Activated CD4-positive, alpha-beta T cell treated with anti-CD3 and anti-CD28 coated beads, Interleukin-2, amount 10 ng/mL, durations not matched to agents 24 days and 14 days (primary cell): ENCODE measurements around the gene ARHGAP24. TPM values are rescaled to one million over a fixed set of nuclear protein-coding genes. Genes with fewer than 3 reads are reported as not detected.
"Not testable (repeated sequence)": the region's sequence is repeated elsewhere in the genome, so short reads cannot be mapped to it uniquely, and the experiment has no call there.

Experiments used
- DNase-seq: peaks from one replicate; pipeline ENCODE4 v3.0.0; 2022
- H3K27ac Mint-ChIP-seq: one replicate; pipeline ENCODE4 v1.8.0; 2022; ENCODE audit warnings: mild to moderate bottlenecking, mixed read lengths
- H3K27me3 Mint-ChIP-seq: one replicate; pipeline ENCODE4 v1.8.0; 2022; ENCODE audit warnings: mixed read lengths
- H3K36me3 Mint-ChIP-seq: one replicate; pipeline ENCODE4 v1.8.0; 2022; ENCODE audit warnings: low read depth, mild to moderate bottlenecking, mixed read lengths
- H3K4me1 Mint-ChIP-seq: one replicate; pipeline ENCODE4 v1.8.0; 2021; ENCODE audit warnings: mixed read lengths
- H3K4me3 Mint-ChIP-seq: one replicate; pipeline ENCODE4 v1.8.0; 2022; ENCODE audit warnings: mild to moderate bottlenecking, moderate library complexity, mixed read lengths
- H3K9me3 Mint-ChIP-seq: one replicate; pipeline ENCODE4 v1.8.0; 2021; ENCODE audit warnings: mixed read lengths
- intact Hi-C: fragments of 100-400 bp; cut with micrococcal nuclease; formaldehyde crosslinking; loops from one replicate; pipeline ENCODE4 v1.15.1; 2023
- total RNA-seq: library from RNA; stranded (reverse); gene quantifications from 2 replicates; pipeline ENCODE4 v1.2.3, GENCODE V29; 2022

Gene ARHGAP24
- total RNA-seq, 1 donor from 2014 or later: not detected

DNA sequence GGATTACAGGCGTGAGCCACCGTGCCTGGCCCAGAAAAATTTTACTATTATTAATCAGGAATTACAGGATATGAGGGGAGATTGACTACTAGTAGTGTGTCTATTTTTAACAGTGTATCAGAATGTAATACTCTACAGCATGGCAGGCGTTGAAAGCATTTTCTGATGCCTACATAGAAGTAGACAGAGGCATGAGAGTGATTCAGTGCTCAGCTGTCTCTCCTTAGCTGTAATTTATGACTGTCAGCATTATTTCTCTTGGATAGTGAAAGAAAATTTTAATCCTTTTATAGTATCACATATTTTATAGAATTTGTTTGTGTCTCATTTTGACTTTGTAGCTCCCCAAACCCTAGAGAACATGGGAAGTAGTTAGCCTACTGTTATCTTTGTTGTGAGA, 20.7 kb downstream of the ARHGAP24 start:
- Mint-ChIP-seq H3K9me3 (no peaks in the 10 kb centered on the region), H3K27me3 (no peaks in the 10 kb centered on the region), H3K4me1 (no peaks in the 10 kb centered on the region), H3K27ac (no peak overlapping the region), H3K4me3 (no peak overlapping the region), H3K36me3 (no peaks in the 10 kb centered on the region)
- intact Hi-C loops: no loop called here
- no peak for DNase-seq

DNA sequence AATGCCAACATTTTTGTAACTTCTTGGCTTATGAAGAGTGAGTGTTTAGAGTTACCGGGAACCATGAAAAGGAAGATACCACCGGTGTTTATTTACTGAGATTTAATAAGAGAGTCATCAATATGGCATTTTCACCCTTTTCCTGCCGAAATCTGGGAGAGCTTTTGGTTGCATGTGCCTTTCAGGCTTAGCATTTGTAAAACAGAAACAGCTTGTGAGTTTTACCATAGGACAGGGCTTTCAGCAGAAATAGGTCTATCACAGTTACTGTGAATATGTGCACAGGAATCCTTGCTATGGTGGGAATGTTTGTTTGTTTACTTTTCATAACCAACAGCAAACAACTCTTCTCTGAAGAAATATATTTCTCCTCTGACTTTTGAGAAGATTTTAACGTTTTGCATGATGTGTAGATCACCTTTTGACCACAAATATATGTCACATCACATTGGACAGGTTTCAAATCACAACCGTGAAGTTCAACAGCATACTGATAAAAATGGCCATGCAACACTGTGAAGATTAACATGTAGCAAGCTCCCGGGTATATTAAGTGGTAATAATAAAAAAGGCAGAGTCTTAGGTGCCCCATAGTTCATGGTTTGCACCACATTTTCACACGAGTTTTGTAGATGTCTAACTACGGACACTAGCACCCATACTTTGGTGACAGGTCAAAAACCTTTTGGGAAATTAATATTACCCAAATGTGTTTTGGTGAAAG, 21.3 kb downstream of the ARHGAP24 start:
- Mint-ChIP-seq H3K9me3 (no peaks in the 10 kb centered on the region), H3K27ac (no peak overlapping the region), H3K4me1 (no peaks in the 10 kb centered on the region), H3K27me3 (no peaks in the 10 kb centered on the region), H3K4me3 (no peak overlapping the region), H3K36me3 (no peaks in the 10 kb centered on the region)
- intact Hi-C loops: no loop called here
- DNase-seq: no peak

DNA sequence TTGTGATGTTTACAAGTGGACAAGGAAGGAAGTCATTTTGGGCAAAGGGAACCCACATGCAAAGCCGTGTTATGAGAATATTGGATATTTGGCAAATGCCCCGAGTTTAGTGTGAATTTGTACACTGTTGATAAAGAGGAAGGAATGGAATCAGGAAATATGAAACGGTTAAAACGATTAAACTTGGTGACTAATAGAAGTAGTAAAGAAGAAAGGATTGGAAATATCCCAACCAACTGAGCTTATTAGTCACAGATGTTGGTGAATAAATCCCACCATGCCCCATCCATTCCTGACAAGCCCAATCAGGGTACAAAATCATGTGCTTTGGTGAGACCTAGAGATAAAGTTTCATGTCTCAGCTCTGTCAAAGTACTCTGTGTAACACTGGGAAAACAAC, 22.0 kb downstream of the ARHGAP24 start:
- H3K36me3 Mint-ChIP-seq: no peaks in the 10 kb centered on the region
- DNase-seq: no peak
- no peaks in the 10 kb centered on the region for H3K4me1 Mint-ChIP-seq
- H3K27me3 Mint-ChIP-seq: no peaks in the 10 kb centered on the region
- H3K4me3 Mint-ChIP-seq: no peak overlapping the region
- no peaks in the 10 kb centered on the region for H3K9me3 Mint-ChIP-seq
- H3K27ac Mint-ChIP-seq: no peak overlapping the region
- intact Hi-C loops: no loop called here

DNA sequence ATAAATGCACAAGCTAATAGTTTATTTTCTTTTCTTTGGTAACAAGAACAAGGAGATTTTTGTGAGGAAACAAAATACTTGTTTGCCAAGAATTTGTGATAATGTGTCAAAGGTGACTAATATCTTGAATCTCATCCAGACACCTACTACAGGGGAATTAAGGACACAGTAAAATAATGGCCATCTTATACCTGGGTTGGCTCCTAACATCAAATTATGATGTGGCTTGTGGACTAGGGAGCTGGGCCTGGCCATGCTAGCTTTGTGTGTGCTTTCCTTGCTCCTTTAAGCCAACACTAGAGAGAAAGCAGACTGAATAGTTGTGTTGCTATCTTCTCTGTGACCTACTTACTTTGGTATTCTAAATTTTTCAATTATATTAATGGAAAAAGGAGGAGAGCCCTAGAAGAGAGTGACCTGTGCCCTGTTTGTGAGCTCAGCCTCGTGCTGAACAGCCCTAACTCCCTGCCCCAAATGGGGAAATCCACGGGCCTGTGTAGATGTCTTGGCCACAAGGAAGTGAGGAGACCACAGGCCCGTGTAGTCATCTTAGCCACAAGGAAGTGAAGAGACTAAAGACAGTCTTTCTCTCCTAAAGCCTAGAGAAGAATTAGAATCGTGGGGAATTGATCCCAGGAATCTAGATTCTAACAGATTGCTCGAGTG, 23.3 kb downstream of the ARHGAP24 start:
- no peaks in the 10 kb centered on the region for H3K9me3 Mint-ChIP-seq
- no peaks in the 10 kb centered on the region for H3K4me1 Mint-ChIP-seq
- H3K4me3 Mint-ChIP-seq: no peak overlapping the region
- H3K27ac Mint-ChIP-seq: no peak overlapping the region
- intact Hi-C loops: no loop called here
- no peaks in the 10 kb centered on the region for H3K36me3 Mint-ChIP-seq
- DNase-seq: no peak
- no peaks in the 10 kb centered on the region for H3K27me3 Mint-ChIP-seq

DNA sequence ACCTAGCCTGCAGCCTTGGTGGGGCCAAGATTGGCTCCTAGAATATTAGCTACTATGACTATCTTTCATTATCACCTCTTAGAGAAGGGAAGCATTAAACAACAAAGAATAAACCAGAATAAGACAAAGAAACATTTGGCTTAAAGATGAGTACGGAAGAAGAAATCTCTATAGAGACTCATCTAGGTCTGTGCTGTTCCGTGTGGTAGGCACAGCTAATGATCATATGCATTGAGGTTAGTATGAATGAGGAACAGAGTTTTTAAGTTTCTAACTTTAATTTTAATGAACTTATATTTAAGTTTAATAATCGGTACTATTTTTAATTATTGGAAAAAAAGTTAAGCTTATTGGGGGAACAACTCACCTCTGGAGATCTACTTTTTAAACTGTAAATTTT, 24.6 kb downstream of the ARHGAP24 start:
- no peak overlapping the region for H3K27ac Mint-ChIP-seq
- intact Hi-C loops: no loop called here
- no peaks in the 10 kb centered on the region for H3K27me3 Mint-ChIP-seq
- H3K4me1 Mint-ChIP-seq: no peaks in the 10 kb centered on the region
- no peak for DNase-seq
- no peaks in the 10 kb centered on the region for H3K9me3 Mint-ChIP-seq
- H3K4me3 Mint-ChIP-seq: no peak overlapping the region
- no peaks in the 10 kb centered on the region for H3K36me3 Mint-ChIP-seq

DNA sequence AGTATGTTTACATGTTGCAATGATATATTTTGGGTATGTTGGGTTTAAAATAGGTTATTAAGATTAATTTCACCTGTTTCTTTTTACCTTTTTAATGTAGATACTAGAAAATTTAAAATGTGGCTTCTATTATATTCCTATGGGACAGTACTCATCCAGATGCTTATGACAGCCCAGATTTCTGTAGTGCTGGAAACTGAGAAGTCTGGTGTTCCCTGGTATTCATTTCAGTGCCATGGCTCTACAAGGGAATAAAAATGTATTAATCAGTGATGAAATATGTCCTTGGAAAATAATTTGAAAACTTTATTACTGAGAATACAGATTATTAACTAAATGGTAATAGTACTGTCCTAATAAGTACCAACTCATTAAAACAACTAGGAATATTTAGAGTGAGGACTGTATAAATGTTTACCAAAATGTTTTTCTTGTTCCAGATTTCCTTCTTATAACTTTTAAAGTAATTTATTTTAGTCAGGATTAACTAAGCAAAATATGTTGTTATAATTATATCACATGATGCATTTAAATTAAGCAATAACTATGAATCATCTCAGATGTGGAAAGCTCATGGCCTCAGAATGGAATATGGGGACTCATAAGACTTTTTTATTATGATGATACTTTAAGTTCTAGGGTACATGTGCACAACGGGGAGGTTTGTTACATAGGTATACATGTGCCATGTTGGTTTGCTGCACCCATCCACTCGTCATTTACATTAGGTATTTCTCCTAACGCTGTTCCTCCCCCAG, 25.3 kb downstream of the ARHGAP24 start:
- no peak overlapping the region for H3K27ac Mint-ChIP-seq
- no peak for DNase-seq
- H3K36me3 Mint-ChIP-seq: no peaks in the 10 kb centered on the region
- H3K4me1 Mint-ChIP-seq: no peaks in the 10 kb centered on the region
- H3K9me3 Mint-ChIP-seq: no peaks in the 10 kb centered on the region
- H3K27me3 Mint-ChIP-seq: no peaks in the 10 kb centered on the region
- H3K4me3 Mint-ChIP-seq: no peak overlapping the region
- intact Hi-C loops: no loop called here

DNA sequence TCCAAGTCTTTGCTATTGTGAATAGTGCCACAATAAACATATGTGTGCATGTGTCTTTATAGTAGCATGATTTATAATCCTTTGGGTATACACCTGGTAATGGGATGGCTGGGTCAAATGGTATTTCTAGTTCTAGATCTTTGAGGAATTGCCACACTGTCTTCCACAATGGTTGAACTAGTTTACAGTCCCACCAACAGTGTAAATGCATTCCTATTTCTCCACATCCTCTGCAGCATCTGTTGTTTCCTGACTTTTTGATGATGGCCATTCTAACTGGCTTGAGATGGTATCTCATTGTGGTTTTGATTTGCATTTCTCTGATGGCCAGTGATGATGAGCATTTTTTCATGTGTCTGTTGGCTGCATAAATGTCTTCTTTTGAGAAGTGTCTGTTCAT, 26.2 kb downstream of the ARHGAP24 start:
- H3K27ac Mint-ChIP-seq, H3K27me3 Mint-ChIP-seq, H3K4me3 Mint-ChIP-seq, H3K4me1 Mint-ChIP-seq, H3K9me3 Mint-ChIP-seq, H3K36me3 Mint-ChIP-seq, DNase-seq, intact Hi-C loops: not testable (repeated sequence)

DNA sequence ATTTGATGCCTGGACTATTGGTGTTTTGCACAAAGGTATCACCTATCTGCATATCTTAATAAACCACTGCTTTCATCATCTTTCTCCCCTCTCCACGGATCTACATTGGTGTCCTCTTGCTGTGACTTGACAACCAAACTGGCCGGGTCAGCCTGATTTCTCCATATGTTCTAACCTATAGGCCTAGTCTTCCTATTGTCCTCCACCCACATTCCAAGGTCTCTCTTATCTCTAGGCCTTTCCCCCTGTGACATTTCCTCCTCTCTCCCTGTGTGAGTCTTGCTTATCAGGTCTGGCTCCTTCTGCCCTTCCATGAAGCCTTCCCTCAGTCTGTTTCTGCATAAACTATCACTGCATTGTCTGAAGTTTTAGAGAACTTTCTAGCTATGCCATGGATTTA, 33.7 kb downstream of the ARHGAP24 start:
- Mint-ChIP-seq H3K36me3 (no peaks in the 10 kb centered on the region), H3K4me1 (no peaks in the 10 kb centered on the region), H3K27me3 (no peaks in the 10 kb centered on the region), H3K4me3 (no peak overlapping the region), H3K27ac (no peak overlapping the region), H3K9me3 (no peaks in the 10 kb centered on the region)
- intact Hi-C loops: no loop called here
- DNase-seq: no peak

DNA sequence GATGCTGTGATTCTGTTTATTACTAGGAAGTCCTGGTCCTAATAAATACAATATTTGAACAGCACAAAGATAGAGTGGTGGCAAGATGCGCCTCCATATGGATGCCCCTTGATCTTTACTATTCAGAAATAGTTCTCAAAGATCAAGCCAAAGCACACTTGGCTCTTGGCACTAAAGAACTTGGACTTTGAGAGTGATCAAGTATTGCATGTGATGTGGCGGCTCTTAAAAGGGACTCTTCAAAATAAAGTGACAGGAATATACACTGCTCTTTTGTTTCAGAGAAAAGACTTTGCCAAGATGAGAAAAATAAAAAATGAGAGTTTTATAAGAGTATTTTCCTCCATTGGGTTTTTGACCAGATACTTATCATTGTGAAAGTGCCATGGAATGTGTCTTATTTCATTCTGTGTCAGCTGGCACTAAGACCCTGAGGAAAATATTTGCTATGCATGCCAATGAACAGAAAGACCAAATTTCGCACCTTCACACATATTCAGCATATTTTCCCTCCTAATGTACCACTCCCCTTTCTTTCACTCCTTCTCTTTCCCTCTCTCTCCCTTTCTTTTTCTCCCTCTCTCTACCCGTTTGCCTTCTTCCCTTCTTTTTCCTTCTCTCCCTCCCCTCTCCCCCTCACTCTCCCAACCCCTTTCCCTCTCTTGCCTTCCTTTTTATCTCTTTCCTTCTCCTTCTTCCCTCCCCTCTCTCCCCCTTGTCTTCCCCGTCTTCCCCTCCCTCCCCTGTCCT, 35.1 kb downstream of the ARHGAP24 start:
- no peaks in the 10 kb centered on the region for H3K27me3 Mint-ChIP-seq
- H3K4me3 Mint-ChIP-seq: no peak overlapping the region
- H3K36me3 Mint-ChIP-seq: no peaks in the 10 kb centered on the region
- no peak for DNase-seq
- H3K4me1 Mint-ChIP-seq: no peaks in the 10 kb centered on the region
- no peaks in the 10 kb centered on the region for H3K9me3 Mint-ChIP-seq
- H3K27ac Mint-ChIP-seq: no peak overlapping the region
- intact Hi-C loops: no loop called here

DNA sequence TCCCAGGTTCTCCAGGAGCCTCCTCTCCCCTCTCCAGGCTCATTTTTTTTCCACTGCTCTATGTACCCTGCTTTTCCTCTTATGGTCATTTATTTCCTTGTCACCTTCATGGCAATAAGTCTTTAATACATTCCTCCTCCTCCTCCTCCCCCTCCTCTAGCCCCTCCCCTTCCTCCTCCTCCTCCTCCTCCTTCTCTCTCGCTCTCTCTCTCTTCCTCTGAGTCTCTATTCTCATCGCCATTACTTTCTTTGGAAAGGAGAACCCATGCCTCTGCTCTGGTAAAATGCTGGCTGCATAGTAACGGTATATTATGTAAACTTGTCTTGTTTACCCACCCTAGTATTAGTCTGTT, 35.7 kb downstream of the ARHGAP24 start:
- Mint-ChIP-seq H3K4me3 (no peak overlapping the region), H3K36me3 (no peaks in the 10 kb centered on the region), H3K27ac (no peak overlapping the region), H3K9me3 (no peaks in the 10 kb centered on the region), H3K27me3 (no peaks in the 10 kb centered on the region), H3K4me1 (no peaks in the 10 kb centered on the region)
- no peak for DNase-seq
- intact Hi-C loops: no loop called here

DNA sequence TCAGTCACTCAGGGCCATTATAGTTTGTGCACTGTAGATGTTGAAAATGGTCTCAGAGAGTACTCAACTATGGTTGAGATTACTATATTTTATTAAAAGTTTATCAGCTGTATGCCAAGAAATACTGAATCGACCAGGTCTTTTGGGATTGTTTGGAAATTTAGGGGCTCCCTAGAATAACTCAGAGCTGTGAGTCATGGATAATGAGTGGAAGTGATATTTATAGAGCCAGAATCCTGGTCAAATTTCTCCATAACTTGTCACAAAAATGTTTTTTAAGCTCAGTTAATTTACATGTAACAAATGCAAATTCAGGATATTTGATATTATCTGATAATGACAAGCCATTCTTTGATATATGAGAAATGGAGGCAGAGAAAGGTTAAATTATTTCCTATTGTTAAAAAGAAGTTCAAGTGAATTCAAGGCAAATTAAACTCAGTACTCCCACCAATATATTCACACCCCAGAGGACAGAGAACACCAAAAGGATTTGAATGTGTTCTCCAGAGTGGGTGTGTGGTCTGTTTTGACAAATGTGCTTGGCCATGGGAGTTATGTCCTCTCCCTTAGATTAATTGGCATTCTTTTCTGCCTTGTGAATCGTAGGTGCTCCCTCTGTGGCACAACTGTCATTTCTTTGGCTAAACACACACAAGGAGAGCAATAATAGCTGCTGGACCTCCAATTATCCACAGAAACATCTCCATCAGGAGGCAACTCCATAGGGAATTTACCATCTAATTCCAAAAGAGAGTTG, 37.7 kb downstream of the ARHGAP24 start:
- no peaks in the 10 kb centered on the region for H3K27me3 Mint-ChIP-seq
- H3K4me3 Mint-ChIP-seq: no peak overlapping the region
- H3K27ac Mint-ChIP-seq: no peak overlapping the region
- no peak for DNase-seq
- H3K9me3 Mint-ChIP-seq: no peaks in the 10 kb centered on the region
- no peaks in the 10 kb centered on the region for H3K36me3 Mint-ChIP-seq
- intact Hi-C loops: no loop called here
- H3K4me1 Mint-ChIP-seq: no peaks in the 10 kb centered on the region

DNA sequence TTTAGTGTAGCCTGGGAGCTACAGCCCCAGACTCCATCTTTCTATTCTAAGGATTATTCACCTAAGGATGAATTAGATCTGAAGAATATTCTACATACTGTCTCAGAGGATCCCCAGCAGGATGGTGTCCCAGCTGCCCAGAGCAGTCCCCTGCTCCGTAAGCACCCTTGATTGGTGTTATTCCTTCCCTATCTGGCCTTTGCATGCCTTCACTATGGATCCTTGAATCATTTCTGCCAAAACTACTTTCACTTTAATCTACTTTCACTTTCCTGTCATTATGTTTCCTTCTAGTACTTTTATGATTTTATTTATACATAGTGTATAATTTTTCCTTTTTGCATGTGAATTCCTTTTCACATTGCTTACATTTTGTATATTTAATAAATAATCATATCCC, 39.2 kb downstream of the ARHGAP24 start:
- intact Hi-C loops: no loop called here
- H3K4me3 Mint-ChIP-seq: no peak overlapping the region
- H3K36me3 Mint-ChIP-seq: no peaks in the 10 kb centered on the region
- no peaks in the 10 kb centered on the region for H3K9me3 Mint-ChIP-seq
- H3K27ac Mint-ChIP-seq: no peak overlapping the region
- no peak for DNase-seq
- H3K27me3 Mint-ChIP-seq: no peaks in the 10 kb centered on the region
- no peaks in the 10 kb centered on the region for H3K4me1 Mint-ChIP-seq

DNA sequence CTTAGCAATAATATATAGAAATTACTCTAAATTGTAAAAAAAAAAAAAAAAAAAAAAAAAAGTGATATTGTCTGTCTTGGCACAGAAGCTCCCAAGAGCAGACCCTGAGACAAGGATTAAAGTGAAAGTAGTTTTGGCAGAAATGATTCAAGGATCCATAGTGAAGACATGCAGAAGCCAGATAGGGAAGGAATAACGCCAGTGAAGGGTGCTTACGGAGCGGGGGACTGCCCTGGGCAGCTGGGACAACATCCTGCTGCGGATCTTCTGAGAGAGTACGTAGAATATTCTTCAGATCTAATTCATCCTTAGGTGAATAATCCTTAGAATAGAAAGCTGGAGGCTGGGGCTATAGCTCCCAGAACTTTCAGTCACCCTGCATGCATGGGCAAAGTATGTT, 39.8 kb downstream of the ARHGAP24 start:
- Mint-ChIP-seq H3K27me3 (no peaks in the 10 kb centered on the region), H3K27ac (no peak overlapping the region), H3K36me3 (no peaks in the 10 kb centered on the region), H3K9me3 (no peaks in the 10 kb centered on the region), H3K4me3 (no peak overlapping the region), H3K4me1 (no peaks in the 10 kb centered on the region)
- no peak for DNase-seq
- intact Hi-C loops: no loop called here
